ENCODE results near the gene TMEM92.

Gene TMEM92

GRCh38 chr17:50329716-50330115, 55.5 kb downstream of the TMEM92 start:
- no peak for DNase-seq

GRCh38 chr17:50330151-50330775, 56.0 kb downstream of the TMEM92 start:
- DNase-seq = no peak
